Activated CD8-positive, alpha-beta T cell treated with anti-CD3 and anti-CD28 coated beads for 36 hours (primary cell): ENCODE measurements around the gene FN3KRP. TPM values are rescaled to one million over a fixed set of nuclear protein-coding genes. Genes with fewer than 3 reads are reported as not detected.

Experiments used
- ATAC-seq: fragments of 200-7000 bp; cut with Tn5 transposase; one replicate; pipeline ENCODE4 v1.10.0; 2021; ENCODE audit warnings: mild to moderate bottlenecking, moderate library complexity
- CTCF ChIA-PET: fragments of 350-600 bp; sonication (Branson Sonifier 250); formaldehyde crosslinking; loops from one replicate; lab custom pipeline; 2021; ENCODE audit warnings: antibody characterized with exemption; lab: Charles Lee
- POLR2A ChIA-PET: fragments of 350-600 bp; sonication (Branson Sonifier 250); formaldehyde crosslinking; loops from one replicate; lab custom pipeline; 2021; ENCODE audit warnings: antibody characterized with exemption; lab: Charles Lee
- DNase-seq: peaks from one replicate; pipeline ENCODE4 v3.0.0-alpha.2; 2020
- H3K27ac Mint-ChIP-seq: one replicate; pipeline ENCODE4 v1.8.0; 2021; ENCODE audit warnings: mild to moderate bottlenecking, mixed read lengths
- H3K27me3 Mint-ChIP-seq: one replicate; pipeline ENCODE4 v1.8.0; 2021; ENCODE audit warnings: mixed read lengths
- H3K36me3 Mint-ChIP-seq: one replicate; pipeline ENCODE4 v1.8.0; 2021; ENCODE audit warnings: low read depth, mixed read lengths
- H3K4me1 Mint-ChIP-seq: one replicate; pipeline ENCODE4 v1.8.0; 2021; ENCODE audit warnings: low read depth, mixed read lengths
- H3K4me3 Mint-ChIP-seq: one replicate; pipeline ENCODE4 v1.8.0; 2021; ENCODE audit warnings: mild to moderate bottlenecking, moderate library complexity, mixed read lengths
- H3K9me3 Mint-ChIP-seq: one replicate; pipeline ENCODE4 v1.8.0; 2021; ENCODE audit warnings: mixed read lengths
- intact Hi-C: fragments of 100-400 bp; cut with micrococcal nuclease; formaldehyde crosslinking; loops from one replicate; pipeline ENCODE4 v1.10.0; 2022
- total RNA-seq, 2 experiments: library from RNA; stranded (reverse); gene quantifications; one replicate each; pipeline ENCODE4 v1.2.3, GENCODE V29; 2021
- TF ChIP-seq, protein P1 (sequence below): fragments of 200-600 bp; IDR thresholded peaks from one replicate; pipeline ENCODE4 v1.8.0; 2022; ENCODE audit warnings: antibody characterized with exemption, mild to moderate bottlenecking

FN3KRP gene
- total RNA-seq, 2 experiments from 2014 or later, result 28.3 to 32.8 TPM

DNA sequence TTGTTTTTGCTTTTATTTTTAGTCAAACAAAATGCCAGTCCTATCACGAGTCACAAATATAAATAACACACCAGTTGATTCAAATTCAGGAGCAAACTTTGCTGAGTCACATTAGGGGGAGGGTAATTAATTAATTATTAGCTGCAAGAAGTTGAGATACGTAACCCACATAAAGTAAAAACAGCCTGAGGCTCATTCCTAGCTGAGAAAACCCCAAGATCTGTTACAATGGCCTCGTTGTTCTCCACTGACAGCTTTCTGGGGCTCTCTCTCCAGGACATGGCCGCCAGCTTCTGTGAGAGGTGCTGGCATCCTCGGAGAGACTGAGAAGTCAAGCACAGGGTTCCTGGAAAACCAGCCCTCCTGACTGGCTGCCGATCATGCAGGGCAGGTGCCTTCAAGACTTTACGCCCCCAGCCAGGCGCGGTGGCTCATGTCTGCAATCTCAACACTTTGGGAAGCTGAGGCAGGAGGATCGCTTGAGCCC, 29.1 kb upstream of the FN3KRP start:
- Mint-ChIP-seq H3K4me3 (no peak overlapping the region), H3K27me3 (no peaks in the 10 kb centered on the region), H3K4me1 (peaks cover 11% of the 10 kb centered on the region), H3K9me3 (no peaks in the 10 kb centered on the region), H3K27ac (no peak overlapping the region), H3K36me3 (no peaks in the 10 kb centered on the region)
- CTCF ChIA-PET, result interaction anchor here (0.6 to 1.6 kb wide), 3 partner anchors 8 to 110 kb away, joined by 3 to 4 read pairs (median 3); no protein-coding TSS in a partner anchor
- intact Hi-C loops, result no loop called here
- POLR2A ChIA-PET, result interaction anchor here (0.7 to 0.8 kb wide), 2 partner anchors 19 to 24 kb away, joined by 3 read pairs; no protein-coding TSS in a partner anchor
- TF ChIP-seq, protein P1, sequence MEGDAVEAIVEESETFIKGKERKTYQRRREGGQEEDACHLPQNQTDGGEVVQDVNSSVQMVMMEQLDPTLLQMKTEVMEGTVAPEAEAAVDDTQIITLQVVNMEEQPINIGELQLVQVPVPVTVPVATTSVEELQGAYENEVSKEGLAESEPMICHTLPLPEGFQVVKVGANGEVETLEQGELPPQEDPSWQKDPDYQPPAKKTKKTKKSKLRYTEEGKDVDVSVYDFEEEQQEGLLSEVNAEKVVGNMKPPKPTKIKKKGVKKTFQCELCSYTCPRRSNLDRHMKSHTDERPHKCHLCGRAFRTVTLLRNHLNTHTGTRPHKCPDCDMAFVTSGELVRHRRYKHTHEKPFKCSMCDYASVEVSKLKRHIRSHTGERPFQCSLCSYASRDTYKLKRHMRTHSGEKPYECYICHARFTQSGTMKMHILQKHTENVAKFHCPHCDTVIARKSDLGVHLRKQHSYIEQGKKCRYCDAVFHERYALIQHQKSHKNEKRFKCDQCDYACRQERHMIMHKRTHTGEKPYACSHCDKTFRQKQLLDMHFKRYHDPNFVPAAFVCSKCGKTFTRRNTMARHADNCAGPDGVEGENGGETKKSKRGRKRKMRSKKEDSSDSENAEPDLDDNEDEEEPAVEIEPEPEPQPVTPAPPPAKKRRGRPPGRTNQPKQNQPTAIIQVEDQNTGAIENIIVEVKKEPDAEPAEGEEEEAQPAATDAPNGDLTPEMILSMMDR, result no peak
- ATAC-seq (no peak), DNase-seq (no peak)

DNA sequence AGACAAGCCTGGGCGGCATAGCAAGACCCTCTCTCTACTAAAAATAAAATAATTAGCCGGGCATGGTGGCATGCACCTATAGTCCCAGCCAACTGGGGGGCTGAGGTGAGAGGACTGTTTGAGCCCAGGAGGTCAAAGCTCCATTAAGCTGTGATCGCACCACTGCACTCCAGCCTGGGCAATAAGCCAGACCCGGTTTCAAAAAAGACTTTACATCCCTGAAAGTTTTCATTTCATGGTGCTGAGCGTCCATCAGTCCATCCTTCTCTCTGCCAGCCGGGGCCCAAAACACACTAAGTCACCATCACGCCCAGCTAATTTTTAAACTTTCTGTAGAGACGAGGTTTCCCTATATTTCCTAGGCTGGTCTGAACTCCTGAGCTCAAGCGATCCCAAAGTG, 28.6 kb upstream of the FN3KRP start:
- peaks cover 15% of the 10 kb centered on the region for H3K4me1 Mint-ChIP-seq
- intact Hi-C loops, result no loop called here
- ATAC-seq, result no peak
- ChIA-PET POLR2A (interaction anchor here (0.7 to 0.8 kb wide), 2 partner anchors 18 to 24 kb away, joined by 3 read pairs; no protein-coding TSS in a partner anchor), CTCF (interaction anchor here (1.2 to 1.6 kb wide), 3 partner anchors 9 to 20 kb away, joined by 3 to 4 read pairs (median 3); no protein-coding TSS in a partner anchor)
- H3K27ac Mint-ChIP-seq, result no peak overlapping the region
- H3K36me3 Mint-ChIP-seq, result peaks cover 2% of the 10 kb centered on the region
- no peak for DNase-seq
- no peaks in the 10 kb centered on the region for H3K9me3 Mint-ChIP-seq
- no peak overlapping the region for H3K4me3 Mint-ChIP-seq
- TF ChIP-seq, protein P1, result no peak
- no peaks in the 10 kb centered on the region for H3K27me3 Mint-ChIP-seq

DNA sequence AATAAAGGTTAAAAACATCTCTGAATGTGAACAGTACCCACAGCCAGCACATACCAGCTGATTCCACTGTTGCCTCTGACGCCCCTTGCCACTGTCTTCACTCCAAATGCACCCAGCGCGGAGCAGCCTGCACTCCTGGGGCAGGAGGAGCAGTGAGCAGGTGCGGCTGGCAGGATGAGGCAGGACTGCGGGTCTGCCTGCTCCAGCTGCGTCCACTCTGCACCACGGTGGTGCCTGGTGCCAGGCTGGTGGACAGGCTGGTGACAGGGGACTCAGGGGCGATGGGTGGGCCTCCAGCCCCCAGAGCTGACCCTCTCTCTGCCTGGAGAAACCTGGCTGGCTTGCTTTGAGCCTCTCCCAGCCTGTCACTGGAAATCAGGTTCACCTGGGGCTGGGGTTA, 27.4 kb upstream of the FN3KRP start:
- no peak overlapping the region for H3K27ac Mint-ChIP-seq
- TF ChIP-seq, protein P1, result no peak
- intact Hi-C loops, result no loop called here
- no peaks in the 10 kb centered on the region for H3K27me3 Mint-ChIP-seq
- H3K4me1 Mint-ChIP-seq, result peaks cover 17% of the 10 kb centered on the region
- DNase-seq (no peak), ATAC-seq (no peak)
- POLR2A ChIA-PET, result no interaction called here
- H3K36me3 Mint-ChIP-seq, result peaks cover 7% of the 10 kb centered on the region
- no peak overlapping the region for H3K4me3 Mint-ChIP-seq
- H3K9me3 Mint-ChIP-seq, result peaks cover 4% of the 10 kb centered on the region
- CTCF ChIA-PET, result interaction anchor here (1.1 kb wide), 1 partner anchor 23 kb away, joined by 3 read pairs; no protein-coding TSS in a partner anchor

DNA sequence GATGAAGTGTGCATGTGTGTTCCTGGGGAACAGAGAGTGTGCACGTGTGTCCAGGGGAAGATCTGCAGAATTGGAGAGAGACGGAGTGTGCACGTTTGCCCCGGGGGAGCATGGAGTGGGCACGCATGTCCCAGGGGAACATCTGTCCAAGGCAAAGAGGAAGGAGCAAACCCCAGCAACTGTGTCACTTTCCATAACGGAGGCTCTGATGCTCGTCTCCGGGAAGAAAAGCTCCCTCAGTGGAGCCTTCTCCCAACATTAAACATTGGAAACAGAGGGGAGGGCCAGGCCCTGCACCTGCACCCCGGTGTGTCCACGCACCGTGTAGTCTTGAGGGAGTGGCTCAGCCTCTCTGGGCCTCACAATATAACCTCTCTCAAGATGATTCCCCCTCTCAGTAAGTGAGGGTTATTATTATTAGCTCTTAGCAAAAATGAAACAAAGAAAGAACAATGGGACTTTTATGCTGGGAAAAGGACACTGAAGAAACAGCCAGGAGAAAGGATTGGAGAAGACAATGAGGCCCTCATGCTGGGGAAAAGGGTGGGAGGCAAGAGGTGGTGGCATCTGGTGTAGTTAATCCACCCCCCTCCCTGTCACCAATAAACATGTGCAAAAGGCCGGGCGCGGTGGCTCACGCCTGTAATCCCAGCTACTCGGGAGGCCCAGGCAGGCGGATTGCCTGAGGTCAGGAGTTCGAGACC, 25.6 kb upstream of the FN3KRP start:
- Mint-ChIP-seq H3K27ac (no peak overlapping the region), H3K27me3 (no peaks in the 10 kb centered on the region), H3K4me1 (peaks cover 17% of the 10 kb centered on the region), H3K9me3 (peaks cover 13% of the 10 kb centered on the region), H3K36me3 (peaks cover 14% of the 10 kb centered on the region), H3K4me3 (no peak overlapping the region)
- TF ChIP-seq, protein P1, result no peak
- ATAC-seq, result no peak
- CTCF ChIA-PET, result interaction anchor here (1.1 kb wide), 1 partner anchor 83 kb away, joined by 3 read pairs; no protein-coding TSS in a partner anchor
- POLR2A ChIA-PET, result interaction anchor here (0.6 to 0.8 kb wide), 3 partner anchors 23 to 230 kb away, joined by 3 read pairs; no protein-coding TSS in a partner anchor
- intact Hi-C loops, result no loop called here
- DNase-seq, result no peak

DNA sequence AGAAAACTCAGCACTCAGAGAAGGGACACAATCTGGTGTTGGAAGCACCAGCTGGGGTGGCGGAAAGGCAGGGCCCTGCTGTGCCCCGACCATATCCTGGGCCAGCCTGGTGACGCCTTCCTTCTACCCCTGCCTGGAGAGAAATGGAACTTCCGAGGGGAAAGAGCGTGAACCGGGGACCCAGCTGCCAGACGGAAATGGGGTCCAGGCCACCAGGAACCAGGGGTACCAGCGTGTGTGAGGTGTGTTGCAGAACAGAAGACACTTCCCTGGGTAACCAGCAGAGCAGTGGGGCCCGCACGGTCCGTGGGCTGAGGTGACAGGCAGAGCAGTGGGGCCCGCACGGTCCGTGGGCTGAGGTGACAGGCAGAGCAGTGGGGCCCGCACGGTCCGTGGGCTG, 24.8 kb upstream of the FN3KRP start:
- POLR2A ChIA-PET, result interaction anchor here (0.7 kb wide), 1 partner anchor 184 kb away, joined by 3 read pairs; no protein-coding TSS in a partner anchor

More for the DNA sequence above, 24.8 kb upstream of the FN3KRP start:
- Mint-ChIP-seq H3K27me3 (no peaks in the 10 kb centered on the region), H3K9me3 (peaks cover 13% of the 10 kb centered on the region), H3K36me3 (peaks cover 16% of the 10 kb centered on the region), H3K4me3 (no peak overlapping the region), H3K4me1 (peaks cover 17% of the 10 kb centered on the region), H3K27ac (peak overlapping the region; percentile 30)
- CTCF ChIA-PET, result interaction anchor here (1.1 kb wide), 1 partner anchor 83 kb away, joined by 3 read pairs; no protein-coding TSS in a partner anchor
- no peak for ATAC-seq
- DNase-seq, result peak; percentile 27
- intact Hi-C loops, result no loop called here
- TF ChIP-seq, protein P1, result no peak
